Hepatocyte (in vitro differentiated cells): ENCODE measurements around the gene TM4SF20. TPM values are rescaled to one million over a fixed set of nuclear protein-coding genes. Genes with fewer than 3 reads are reported as not detected.

Source experiments
- DNase-seq: peaks from one replicate; pipeline ENCODE4 v3.0.0-alpha.2; 2016; ENCODE audit warnings: low spot score
- H2AFZ ChIP-seq: fragments of 200-600 bp; sonication (generic); 2 replicates; pipeline ENCODE4 v1.6.0; 2016; ENCODE audit warnings: antibody characterized with exemption, mild to moderate bottlenecking
- H3K27ac ChIP-seq: fragments of 200-600 bp; sonication (generic); 2 replicates; pipeline ENCODE4 v1.5.1; 2016; ENCODE audit warnings: mild to moderate bottlenecking
- H3K27me3 ChIP-seq: fragments of 200-600 bp; sonication (generic); 2 replicates; pipeline ENCODE4 v1.6.1; 2016
- H3K36me3 ChIP-seq: fragments of 200-600 bp; sonication (generic); replicated peaks from 2 replicates; pipeline ENCODE4 v1.5.1; 2016; ENCODE audit warnings: low read depth; ENCODE audit not compliant: insufficient read depth
- H3K4me1 ChIP-seq: fragments of 200-600 bp; sonication (generic); 2 replicates; pipeline ENCODE4 v1.5.1; 2016; ENCODE audit warnings: mild to moderate bottlenecking, moderate library complexity; ENCODE audit not compliant: insufficient read depth
- H3K4me2 ChIP-seq: fragments of 200-600 bp; sonication (generic); 2 replicates; pipeline ENCODE4 v1.6.0; 2016
- H3K4me3 ChIP-seq: fragments of 200-600 bp; sonication (generic); 2 replicates; pipeline ENCODE4 v1.5.1; 2016; ENCODE audit warnings: mild to moderate bottlenecking
- H3K79me2 ChIP-seq: fragments of 200-600 bp; sonication (generic); 2 replicates; pipeline ENCODE4 v1.6.0; 2017; ENCODE audit warnings: mild to moderate bottlenecking
- H3K9me2 ChIP-seq: fragments of 200-600 bp; sonication (generic); replicated peaks from 2 replicates; pipeline ENCODE4 v1.6.0; 2017; ENCODE audit warnings: mild to moderate bottlenecking; ENCODE audit not compliant: insufficient read depth
- H3K9me3 ChIP-seq: fragments of 200-600 bp; sonication (generic); 2 replicates; pipeline ENCODE4 v1.5.1; 2016; ENCODE audit warnings: low read depth, mild to moderate bottlenecking
- H4K20me1 ChIP-seq: fragments of 200-600 bp; sonication (generic); 2 replicates; pipeline ENCODE4 v1.6.0; 2016; ENCODE audit warnings: mild to moderate bottlenecking; ENCODE audit not compliant: insufficient read depth, poor library complexity, severe bottlenecking
- CTCF ChIP-seq: fragments of 200-600 bp; sonication (generic); IDR thresholded peaks from 2 replicates; pipeline ENCODE4 v1.5.1; 2016; ENCODE audit warnings: antibody characterized with exemption, mild to moderate bottlenecking; ENCODE audit not compliant: poor library complexity
- EZH2 ChIP-seq: fragments of 200-600 bp; sonication (generic); IDR thresholded peaks from 2 replicates; pipeline ENCODE4 v1.6.1; 2016; ENCODE audit warnings: antibody characterized with exemption, mild to moderate bottlenecking, borderline replicate concordance
- EZH2phosphoT487 ChIP-seq: fragments of 200-600 bp; sonication (generic); IDR thresholded peaks from one replicate; pipeline ENCODE4 v1.6.1; 2018; ENCODE audit warnings: antibody characterized with exemption, mild to moderate bottlenecking, low read depth, moderate library complexity; ENCODE audit not compliant: unreplicated experiment, severe bottlenecking
- WGBS: methylation state at CpG from one replicate; pipeline ENCODE4 v1.1.6; 2016; ENCODE audit warnings: low lambda C conversion rate; ENCODE audit errors: missing lambda C conversion rate; 5-methylcytosine and 5-hydroxymethylcytosine counted together
- polyA plus RNA-seq: library from polyadenylated mRNA; unstranded; fragments of >200 nt; fragmentation: Nextera tagmentation; extraction: Ambion mirVana; gene quantifications from 2 replicates; pipeline ENCODE4 v1.2.1, GENCODE V29; 2016
- total RNA-seq: library from RNA; depleted of rRNA; stranded (reverse); fragments of >200 nt; gene quantifications from 2 replicates; pipeline ENCODE4 v1.2.3, GENCODE V29; 2014

The TM4SF20 gene
- total and polyA plus RNA-seq, 2 experiments from 2014 or later = 14.2 to 46.6 TPM

- no peaks in the 10 kb centered on the region for H3K9me3 ChIP-seq
- no peaks in the 10 kb centered on the region for H4K20me1 ChIP-seq
- peaks cover 18% of the 10 kb centered on the region for H3K4me1 ChIP-seq
- no peak for DNase-seq
- H3K27ac ChIP-seq = peak overlapping the region; percentile 24
- TF ChIP-seq CTCF = no peak
- no peak for TF ChIP-seq EZH2
- TF ChIP-seq EZH2phosphoT487 = no peak
- no peaks in the 10 kb centered on the region for H3K27me3 ChIP-seq
- H3K79me2 ChIP-seq = no peaks in the 10 kb centered on the region
- 86% methylated on average over 4 of the region's 4 CpGs for WGBS
- H3K4me3 ChIP-seq = no peak overlapping the region
- no peaks in the 10 kb centered on the region for H3K36me3 ChIP-seq
- H3K4me2 ChIP-seq = peak overlapping the region; percentile 8
- H2AFZ ChIP-seq = no peak overlapping the region
- H3K9me2 ChIP-seq = no peaks in the 10 kb centered on the region
Observed at GRCh38 chr2:227378371-227378782, 729 bp downstream of the TM4SF20 start.

GRCh38 chr2:227377467-227378351 is 1.4 kb downstream of the TM4SF20 start:
- H3K27ac ChIP-seq = peak overlapping the region; percentile 24
- 71% methylated on average over 8 of the region's 8 CpGs for WGBS

GRCh38 chr2:227376656-227377396 is 2.3 kb downstream of the TM4SF20 start:
- Histone ChIP-seq H3K4me3 (no peak overlapping the region), H3K9me3 (no peaks in the 10 kb centered on the region), H4K20me1 (no peaks in the 10 kb centered on the region), H3K4me1 (peaks cover 18% of the 10 kb centered on the region), H2AFZ (no peak overlapping the region), H3K4me2 (peak overlapping the region; percentile 31), H3K9me2 (no peaks in the 10 kb centered on the region), H3K36me3 (no peaks in the 10 kb centered on the region), H3K27me3 (no peaks in the 10 kb centered on the region), H3K27ac (peak overlapping the region; percentile 24), H3K79me2 (no peaks in the 10 kb centered on the region)
- DNase-seq = peak; percentile 35
- WGBS = 62% methylated on average over 9 of the region's 9 CpGs
- TF ChIP-seq CTCF (no peak), EZH2phosphoT487 (no peak), EZH2 (no peak)

More at GRCh38 chr2:227377467-227378351, 1.4 kb downstream of the TM4SF20 start:
- no peaks in the 10 kb centered on the region for H3K9me2 ChIP-seq
- no peak overlapping the region for H3K4me2 ChIP-seq
- TF ChIP-seq EZH2phosphoT487 (no peak), EZH2 (no peak), CTCF (no peak)
- no peak for DNase-seq
- peaks cover 18% of the 10 kb centered on the region for H3K4me1 ChIP-seq
- H3K4me3 ChIP-seq = no peak overlapping the region
- H3K27me3 ChIP-seq = no peaks in the 10 kb centered on the region
- H3K36me3 ChIP-seq = no peaks in the 10 kb centered on the region
- no peaks in the 10 kb centered on the region for H3K9me3 ChIP-seq
- no peaks in the 10 kb centered on the region for H3K79me2 ChIP-seq
- no peaks in the 10 kb centered on the region for H4K20me1 ChIP-seq
- H2AFZ ChIP-seq = no peak overlapping the region
